HG03571 (cell line): Measurements from ENCODE around the gene VWDE.

Source experiments
- ATAC-seq: cut with Tn5 transposase; IDR thresholded peaks from one replicate; pipeline ENCODE4 v1.9.1; 2021; ENCODE audit not compliant: unreplicated experiment

VWDE gene

GRCh38 chr7:12337095-12337494, 66.6 kb downstream of the VWDE start:
- ATAC-seq, result no peak

- ATAC-seq, result no peak
Measured at GRCh38 chr7:12328888-12329770, 74.5 kb downstream of the VWDE start.

DNA sequence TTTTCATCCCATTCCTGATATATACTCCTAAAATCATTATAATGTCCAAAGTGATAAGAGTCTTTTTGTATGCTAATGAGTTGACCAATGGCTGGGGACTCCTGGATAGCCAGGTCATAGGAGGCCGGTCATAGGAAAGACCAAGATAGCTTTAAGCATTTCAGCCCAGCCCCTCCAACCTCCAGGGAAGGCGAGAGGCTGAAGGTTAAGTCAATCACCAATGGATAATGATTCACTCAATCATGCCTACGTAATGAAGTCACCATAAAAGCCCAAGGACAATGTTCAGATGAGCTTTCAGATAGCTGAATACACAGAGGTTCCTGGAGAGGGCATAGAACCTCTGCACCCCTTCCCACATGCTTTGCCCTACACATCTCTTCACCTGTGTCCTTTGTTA, 75.7 kb downstream of the VWDE start:
- ATAC-seq, result no peak

GRCh38 chr7:12325646-12326045, 78.0 kb downstream of the VWDE start:
- no peak for ATAC-seq

- no peak for ATAC-seq
Measured at GRCh38 chr7:12323415-12323814, 80.2 kb downstream of the VWDE start.

GRCh38 chr7:12322903-12323300, 80.8 kb downstream of the VWDE start:
- peak; percentile 59 for ATAC-seq

DNA sequence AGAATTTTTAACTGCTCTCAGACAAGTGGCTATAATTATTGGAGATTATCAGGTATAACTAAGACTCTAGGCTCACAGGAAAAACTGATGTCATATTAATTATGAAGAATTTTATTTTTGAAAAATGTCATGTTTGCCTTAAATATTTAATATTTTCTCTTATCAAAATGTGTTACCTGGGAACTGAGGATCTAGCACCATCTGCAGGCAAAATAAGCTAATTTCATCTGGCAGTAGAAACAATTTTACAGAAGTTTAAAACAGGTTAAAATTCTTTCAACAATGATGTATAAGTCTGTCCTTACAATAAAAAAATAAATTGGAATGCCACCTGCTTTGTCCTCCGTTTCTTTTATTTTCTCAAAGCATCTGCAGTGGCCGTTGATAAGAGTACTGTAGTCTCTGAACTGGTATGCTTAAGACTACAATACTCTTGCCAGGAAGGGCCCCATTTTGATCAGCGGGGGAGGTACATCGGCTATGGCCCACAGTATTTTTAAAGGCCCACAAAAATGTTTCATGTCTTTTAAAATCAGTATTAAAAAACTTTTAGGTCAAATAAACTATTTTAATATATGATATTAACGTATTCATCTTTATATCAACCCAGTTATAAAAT, 81.3 kb downstream of the VWDE start:
- ATAC-seq, result no peak

GRCh38 chr7:12320987-12321647, 82.5 kb downstream of the VWDE start:
- ATAC-seq, result no peak

GRCh38 chr7:12320241-12320986, 83.3 kb downstream of the VWDE start:
- no peak for ATAC-seq

GRCh38 chr7:12317675-12318074, 86.0 kb downstream of the VWDE start:
- no peak for ATAC-seq

- no peak for ATAC-seq
Measured at GRCh38 chr7:12316925-12317324, 86.7 kb downstream of the VWDE start.

GRCh38 chr7:12315049-12315448, 88.6 kb downstream of the VWDE start:
- ATAC-seq, result no peak

DNA sequence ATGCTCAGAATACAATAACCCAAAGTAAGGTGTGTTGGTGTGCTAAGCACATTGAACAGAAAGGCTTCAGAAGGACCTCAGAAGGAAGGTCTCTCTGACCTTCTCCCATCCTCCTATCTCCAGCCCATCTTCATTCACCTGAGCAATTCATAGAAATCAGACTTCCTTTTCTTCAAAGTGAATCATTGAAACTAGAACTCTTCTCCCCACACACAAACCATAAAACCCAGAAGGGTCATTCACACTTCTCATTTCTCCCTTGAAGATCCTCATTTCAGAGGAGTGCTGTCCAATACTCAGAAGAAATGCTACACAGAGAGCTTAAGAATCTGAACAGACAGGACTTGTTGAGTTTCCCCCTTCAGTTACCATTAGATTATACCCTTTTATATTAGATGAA, 89.5 kb downstream of the VWDE start:
- peak; percentile 67 for ATAC-seq

GRCh38 chr7:12305502-12305901, 98.2 kb downstream of the VWDE start:
- ATAC-seq, result no peak

- ATAC-seq, result no peak
Measured at GRCh38 chr7:12303495-12303894, 100.2 kb downstream of the VWDE start.

GRCh38 chr7:12303062-12303461, 100.6 kb downstream of the VWDE start:
- ATAC-seq, result no peak

DNA sequence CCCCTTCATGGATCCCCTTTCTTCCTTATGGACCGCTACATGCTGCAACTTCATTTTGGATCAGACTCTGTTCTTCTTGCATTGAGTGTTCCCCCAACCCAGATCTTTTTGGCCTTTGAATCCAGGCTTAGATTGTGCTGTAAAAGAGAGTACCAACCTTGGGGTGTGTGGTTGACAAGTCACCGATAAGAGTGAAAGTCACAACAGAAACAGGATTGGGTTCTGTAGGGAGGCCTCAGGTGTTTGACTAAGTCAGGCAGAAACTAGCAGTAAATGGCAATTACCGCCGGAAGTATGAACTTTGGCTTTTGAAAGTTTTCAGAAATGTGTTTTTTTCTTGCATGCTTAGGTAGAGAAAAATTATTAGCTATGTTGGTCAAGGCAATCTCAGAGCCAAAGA, 103.2 kb downstream of the VWDE start:
- ATAC-seq, result no peak

DNA sequence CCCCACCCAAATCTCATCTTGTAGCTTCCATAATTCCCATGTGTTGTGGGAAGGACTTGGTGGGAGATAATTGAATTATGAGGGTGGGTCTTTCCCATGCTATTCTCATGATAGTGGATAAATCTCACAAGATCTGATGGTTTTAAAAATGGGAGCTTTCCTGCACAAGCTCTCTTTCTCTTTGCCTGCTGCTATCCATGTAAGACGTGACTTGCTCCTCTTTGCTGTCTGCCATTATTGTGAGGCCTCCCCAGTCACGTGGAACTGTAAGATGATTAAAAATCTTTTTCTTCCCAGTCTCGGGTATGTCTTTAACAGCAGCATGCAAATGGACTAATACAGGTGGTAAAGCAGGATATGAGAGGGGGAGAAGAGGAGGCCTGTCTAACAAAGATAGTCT, 104.3 kb downstream of the VWDE start:
- ATAC-seq, result no peak

DNA sequence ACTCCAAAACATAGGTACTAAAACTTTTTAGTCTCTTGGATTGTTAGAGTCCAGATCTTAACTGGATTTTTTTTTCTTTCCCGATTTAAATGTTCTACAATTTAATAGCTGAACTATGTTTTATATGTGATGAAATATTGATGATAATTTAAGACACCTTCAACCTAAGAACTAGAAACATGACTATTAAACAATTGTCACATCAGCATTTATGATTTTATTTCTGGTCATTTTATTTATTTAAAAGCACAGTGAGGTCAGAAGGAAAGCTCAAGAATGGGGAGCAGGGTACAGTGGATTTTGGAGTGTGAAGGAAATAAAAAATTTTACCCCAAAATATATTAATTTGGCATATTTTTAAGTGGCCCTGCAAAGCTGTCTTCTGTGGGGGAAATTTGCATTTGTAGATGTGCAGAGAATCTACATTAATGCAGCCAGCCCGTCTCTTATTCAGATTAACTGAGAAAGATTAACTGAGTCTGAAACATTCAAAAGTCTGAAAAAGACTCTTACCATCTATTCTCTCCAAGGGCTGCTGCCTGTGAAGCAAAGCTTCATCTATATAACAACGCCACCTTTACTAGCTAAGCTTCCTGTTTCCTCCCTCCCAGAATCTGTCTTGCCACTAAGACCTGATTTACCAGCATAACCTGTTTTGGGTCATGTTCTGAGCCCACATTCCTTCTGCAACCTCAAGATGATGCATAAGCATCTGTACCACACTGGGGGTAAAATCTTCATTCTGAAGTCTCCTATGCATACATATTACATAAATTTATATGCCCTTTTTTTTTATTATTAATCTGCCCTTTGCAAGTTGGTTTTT, 106.2 kb downstream of the VWDE start:
- ATAC-seq, result no peak

GRCh38 chr7:12296051-12296570, 107.6 kb downstream of the VWDE start:
- ATAC-seq, result no peak
